HepG2 (cell line): ENCODE results near the gene EEF1AKMT1. TPM values are rescaled to one million over a fixed set of nuclear protein-coding genes. Genes with fewer than 3 reads are reported as not detected.
A peak's percentile ranks its signal among the peaks of the same experiment; 100 is the strongest.

Source experiments
- ASH2L ChIP-seq: fragments of 300-600, 200-600 bp; sonication (generic); IDR thresholded peaks from 2 replicates; pipeline ENCODE4 v1.7.0; 2017; ENCODE audit warnings: low read depth, mild to moderate bottlenecking, moderate library complexity, mixed read lengths, low read length; ENCODE audit not compliant: insufficient read length
- BRCA1 ChIP-seq: sonication (generic); formaldehyde crosslinking; IDR thresholded peaks from 2 replicates; pipeline ENCODE4 v1.4.0; 2020; ENCODE audit warnings: missing genetic modification reagents
- CTCF ChIP-seq: sonication (generic); formaldehyde crosslinking; IDR thresholded peaks from 2 replicates; pipeline ENCODE4 v1.5.0; 2020; ENCODE audit warnings: mild to moderate bottlenecking, missing genetic modification reagents, moderate library complexity
- GABPA ChIP-seq, 2 experiments: IDR thresholded peaks; 2 replicates each; pipeline ENCODE4 v1.6.1; 2011 to 2016; ENCODE audit warnings: low read depth in 2 of 2, low read length in 1 of 2, missing biosample characterization in 1 of 2, missing genetic modification characterization in 1 of 2
- GTF3A ChIP-seq: sonication (generic); formaldehyde crosslinking; conservative IDR thresholded peaks from 2 replicates; pipeline ENCODE4 v1.4.0; 2020; ENCODE audit warnings: mild to moderate bottlenecking, missing genetic modification reagents
- HNRNPLL ChIP-seq: fragments of 200-400 bp; formaldehyde crosslinking; IDR thresholded peaks from 2 replicates; pipeline ENCODE4 v1.6.1; 2017; ENCODE audit warnings: mild to moderate bottlenecking, low read depth, low read length; ENCODE audit not compliant: poor library complexity, severe bottlenecking
- KDM6A ChIP-seq: IDR thresholded peaks from 2 replicates; pipeline ENCODE4 v1.6.1; 2016; ENCODE audit warnings: low read depth
- NBN ChIP-seq: fragments of 450-650 bp; conservative IDR thresholded peaks from 2 replicates; pipeline ENCODE4 v1.6.1; 2017
- PBX3 ChIP-seq: sonication (generic); formaldehyde crosslinking; IDR thresholded peaks from 2 replicates; pipeline ENCODE4 v1.8.1; 2023; ENCODE audit warnings: missing genetic modification reagents, inconsistent platforms, borderline replicate concordance
- SNRNP70 ChIP-seq: fragments of 200-400 bp; formaldehyde crosslinking; IDR thresholded peaks from 2 replicates; pipeline ENCODE4 v1.6.1; 2017; ENCODE audit warnings: mild to moderate bottlenecking, low read depth, low read length, moderate library complexity
- TCF12 ChIP-seq, 2 experiments: fragments of 450-650 bp in 1 of 2; sonication (generic) in 1 of 2; formaldehyde crosslinking in 1 of 2; IDR thresholded peaks; 2 replicates each; pipeline versions ENCODE4 v1.6.1 to v1.8.0; 2017 to 2022; ENCODE audit warnings: antibody characterized with exemption in 1 of 2, mild to moderate bottlenecking in 1 of 2, missing genetic modification reagents in 1 of 2, moderate library complexity in 1 of 2
- YEATS2 ChIP-seq: sonication (generic); formaldehyde crosslinking; IDR thresholded peaks from 2 replicates; pipeline ENCODE4 v1.4.0; 2020; ENCODE audit warnings: missing genetic modification reagents, borderline replicate concordance
- polyA plus RNA-seq, 8 experiments: library from polyadenylated mRNA; depleted of rRNA in 3 of 8; stranded (reverse) in 7 of 8; unstranded in 1 of 8; fragments of >200 nt; fragmentation: Illumina TruSeq in 4 of 8; extraction: Trizol in 4 of 8; gene quantifications; 2 replicates each; pipeline versions ENCODE4 v1.2.1 to v1.2.3, GENCODE V29; 2011 to 2016; ENCODE audit warnings: low read depth in 4 of 8, missing spikeins in 1 of 8, mixed read lengths in 1 of 8; ENCODE audit not compliant: insufficient read depth in 1 of 8
- total RNA-seq, 5 experiments: library from RNA; depleted of rRNA; stranded (reverse); fragments of >200 nt; fragmentation: Illumina TruSeq; extraction: Trizol; gene quantifications; 2 replicates each; pipeline ENCODE4 v1.2.3, GENCODE V29; 2016; ENCODE audit warnings: low read depth in 1 of 5
- TF ChIP-seq, protein P1 (sequence below): sonication (generic); formaldehyde crosslinking; IDR thresholded peaks from 2 replicates; pipeline ENCODE4 v1.4.0; 2020; ENCODE audit warnings: missing genetic modification reagents, mild to moderate bottlenecking, borderline replicate concordance
- TF ChIP-seq, protein P2 (sequence below), 2 experiments: sonication (generic) in 1 of 2; formaldehyde crosslinking in 1 of 2; IDR thresholded peaks; 2 replicates each; pipeline versions ENCODE4 v1.6.1 to v1.9.0; 2014 to 2022; ENCODE audit warnings: antibody characterized with exemption in 1 of 2, borderline replicate concordance in 1 of 2, inconsistent platforms in 1 of 2, low read depth in 1 of 2, missing genetic modification reagents in 1 of 2

The EEF1AKMT1 gene
- total and polyA plus RNA-seq, 2 of the 13 experiments (the other 11 are each of a cell fraction or from before 2014, with no cell fraction given): 6.0 to 16.1 TPM

- TF ChIP-seq PBX3 (no peak), HNRNPLL (peak; percentile 33), TCF12 (IDR thresholded peaks at IDR 0.05) (no peak), TCF12 (CRISPR knock-in tag; IDR thresholded peaks at IDR 0.05) (no peak), KDM6A (no peak), GABPA (IDR thresholded peaks at IDR 0.05; ENCODE audit: low read depth, low read length) (peak; percentile 47), GABPA (CRISPR knock-in tag; IDR thresholded peaks at IDR 0.05; ENCODE audit: low read depth) (no peak), GTF3A (CRISPR knock-in tag) (no peak), CTCF (CRISPR knock-in tag) (peak; percentile 56; the same call in 1 of the 2 replicates), NBN (no peak), BRCA1 (CRISPR knock-in tag) (no peak), ASH2L (no peak), SNRNP70 (no peak), YEATS2 (no peak)
- TF ChIP-seq, protein P1, sequence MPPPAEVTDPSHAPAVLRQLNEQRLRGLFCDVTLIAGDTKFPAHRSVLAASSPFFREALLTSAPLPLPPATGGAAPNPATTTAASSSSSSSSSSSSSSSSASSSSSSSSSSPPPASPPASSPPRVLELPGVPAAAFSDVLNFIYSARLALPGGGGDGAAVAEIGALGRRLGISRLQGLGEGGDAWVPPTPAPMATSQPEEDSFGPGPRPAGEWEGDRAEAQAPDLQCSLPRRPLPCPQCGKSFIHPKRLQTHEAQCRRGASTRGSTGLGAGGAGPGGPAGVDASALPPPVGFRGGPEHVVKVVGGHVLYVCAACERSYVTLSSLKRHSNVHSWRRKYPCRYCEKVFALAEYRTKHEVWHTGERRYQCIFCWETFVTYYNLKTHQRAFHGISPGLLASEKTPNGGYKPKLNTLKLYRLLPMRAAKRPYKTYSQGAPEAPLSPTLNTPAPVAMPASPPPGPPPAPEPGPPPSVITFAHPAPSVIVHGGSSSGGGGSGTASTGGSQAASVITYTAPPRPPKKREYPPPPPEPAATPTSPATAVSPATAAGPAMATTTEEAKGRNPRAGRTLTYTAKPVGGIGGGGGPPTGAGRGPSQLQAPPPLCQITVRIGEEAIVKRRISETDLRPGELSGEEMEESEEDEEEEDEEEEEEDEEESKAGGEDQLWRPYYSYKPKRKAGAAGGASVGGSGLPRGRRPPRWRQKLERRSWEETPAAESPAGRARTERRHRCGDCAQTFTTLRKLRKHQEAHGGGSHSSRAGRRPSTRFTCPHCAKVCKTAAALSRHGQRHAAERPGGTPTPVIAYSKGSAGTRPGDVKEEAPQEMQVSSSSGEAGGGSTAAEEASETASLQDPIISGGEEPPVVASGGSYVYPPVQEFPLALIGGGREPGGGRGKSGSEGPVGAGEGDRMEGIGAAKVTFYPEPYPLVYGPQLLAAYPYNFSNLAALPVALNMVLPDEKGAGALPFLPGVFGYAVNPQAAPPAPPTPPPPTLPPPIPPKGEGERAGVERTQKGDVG (CRISPR knock-in tag): no peak
- TF ChIP-seq, protein P2, sequence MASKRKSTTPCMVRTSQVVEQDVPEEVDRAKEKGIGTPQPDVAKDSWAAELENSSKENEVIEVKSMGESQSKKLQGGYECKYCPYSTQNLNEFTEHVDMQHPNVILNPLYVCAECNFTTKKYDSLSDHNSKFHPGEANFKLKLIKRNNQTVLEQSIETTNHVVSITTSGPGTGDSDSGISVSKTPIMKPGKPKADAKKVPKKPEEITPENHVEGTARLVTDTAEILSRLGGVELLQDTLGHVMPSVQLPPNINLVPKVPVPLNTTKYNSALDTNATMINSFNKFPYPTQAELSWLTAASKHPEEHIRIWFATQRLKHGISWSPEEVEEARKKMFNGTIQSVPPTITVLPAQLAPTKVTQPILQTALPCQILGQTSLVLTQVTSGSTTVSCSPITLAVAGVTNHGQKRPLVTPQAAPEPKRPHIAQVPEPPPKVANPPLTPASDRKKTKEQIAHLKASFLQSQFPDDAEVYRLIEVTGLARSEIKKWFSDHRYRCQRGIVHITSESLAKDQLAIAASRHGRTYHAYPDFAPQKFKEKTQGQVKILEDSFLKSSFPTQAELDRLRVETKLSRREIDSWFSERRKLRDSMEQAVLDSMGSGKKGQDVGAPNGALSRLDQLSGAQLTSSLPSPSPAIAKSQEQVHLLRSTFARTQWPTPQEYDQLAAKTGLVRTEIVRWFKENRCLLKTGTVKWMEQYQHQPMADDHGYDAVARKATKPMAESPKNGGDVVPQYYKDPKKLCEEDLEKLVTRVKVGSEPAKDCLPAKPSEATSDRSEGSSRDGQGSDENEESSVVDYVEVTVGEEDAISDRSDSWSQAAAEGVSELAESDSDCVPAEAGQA (IDR thresholded peaks at IDR 0.05; ENCODE audit: low read depth): no peak
- TF ChIP-seq, protein P2 (CRISPR knock-in tag; IDR thresholded peaks at IDR 0.05; ENCODE audit: borderline replicate concordance): no peak
These were observed 69.8 kb downstream of the EEF1AKMT1 start (continued) for GRCh38 chr13:20703780-20704458.
